ENCODE results near the gene LAMA2.

Gene LAMA2

GRCh38 chr6:129287231-129288177, 404.6 kb downstream of the LAMA2 start:
- H3K79me2 ChIP-seq (ENCODE audit: low read length) = no peaks in the 10 kb centered on the region
- peaks cover 8% of the 10 kb centered on the region for H3K4me1 ChIP-seq (ENCODE audit: low read length)
- H4K20me1 ChIP-seq (ENCODE audit: insufficient read depth, low read length) = no peaks in the 10 kb centered on the region
- TF ChIP-seq EZH2phosphoT487 (IDR thresholded peaks at IDR 0.05; ENCODE audit: low read depth) (no peak), CTCF (IDR thresholded peaks at IDR 0.05; ENCODE audit: low read depth, low read length) (no peak)
- H2AFZ ChIP-seq (ENCODE audit: low read depth, low read length) = no peak overlapping the region
- H3K9ac ChIP-seq (ENCODE audit: low read length) = no peak overlapping the region
- no peaks in the 10 kb centered on the region for H3K27me3 ChIP-seq (ENCODE audit: low read depth, low read length)
- no peaks in the 10 kb centered on the region for H3K9me3 ChIP-seq (ENCODE audit: insufficient read depth, low read length)
- no peak overlapping the region for H3K4me2 ChIP-seq (ENCODE audit: low read length)
- no peak overlapping the region for H3K27ac ChIP-seq (ENCODE audit: low read length)
- no peak overlapping the region for H3K4me3 ChIP-seq (ENCODE audit: low read length)
- H3K36me3 ChIP-seq (replicated peaks; ENCODE audit: low read depth, low read length) = no peaks in the 10 kb centered on the region

- Histone ChIP-seq H3K27ac (ENCODE audit: low read length) (no peak overlapping the region), H3K27me3 (ENCODE audit: low read depth, low read length) (no peaks in the 10 kb centered on the region), H3K36me3 (replicated peaks; ENCODE audit: low read depth, low read length) (no peaks in the 10 kb centered on the region), H3K9ac (ENCODE audit: low read length) (no peak overlapping the region), H3K4me1 (ENCODE audit: low read length) (peaks cover 8% of the 10 kb centered on the region), H3K4me2 (ENCODE audit: low read length) (no peak overlapping the region), H3K9me3 (ENCODE audit: insufficient read depth, low read length) (no peaks in the 10 kb centered on the region), H3K4me3 (ENCODE audit: low read length) (no peak overlapping the region), H3K79me2 (ENCODE audit: low read length) (no peaks in the 10 kb centered on the region), H4K20me1 (ENCODE audit: insufficient read depth, low read length) (no peaks in the 10 kb centered on the region), H2AFZ (ENCODE audit: low read depth, low read length) (no peak overlapping the region)
- no peak for TF ChIP-seq EZH2phosphoT487 (IDR thresholded peaks at IDR 0.05; ENCODE audit: low read depth)
- TF ChIP-seq CTCF (IDR thresholded peaks at IDR 0.05; ENCODE audit: low read depth, low read length) = no peak
These were observed 406.5 kb downstream of the LAMA2 start for GRCh38 chr6:129289442-129289841.

- Histone ChIP-seq H3K9me3 (ENCODE audit: insufficient read depth, low read length) (no peaks in the 10 kb centered on the region), H3K4me1 (ENCODE audit: low read length) (peaks cover 8% of the 10 kb centered on the region), H3K36me3 (replicated peaks; ENCODE audit: low read depth, low read length) (no peaks in the 10 kb centered on the region), H3K27me3 (ENCODE audit: low read depth, low read length) (no peaks in the 10 kb centered on the region), H3K9ac (ENCODE audit: low read length) (no peak overlapping the region), H3K4me2 (ENCODE audit: low read length) (no peak overlapping the region), H3K79me2 (ENCODE audit: low read length) (no peaks in the 10 kb centered on the region), H3K27ac (ENCODE audit: low read length) (no peak overlapping the region), H3K4me3 (ENCODE audit: low read length) (no peak overlapping the region), H4K20me1 (ENCODE audit: insufficient read depth, low read length) (no peaks in the 10 kb centered on the region), H2AFZ (ENCODE audit: low read depth, low read length) (no peak overlapping the region)
- no peak for TF ChIP-seq CTCF (IDR thresholded peaks at IDR 0.05; ENCODE audit: low read depth, low read length)
- TF ChIP-seq EZH2phosphoT487 (IDR thresholded peaks at IDR 0.05; ENCODE audit: low read depth) = no peak
These were observed 409.9 kb downstream of the LAMA2 start for GRCh38 chr6:129292836-129293235.

GRCh38 chr6:129297592-129297991, 414.7 kb downstream of the LAMA2 start:
- Histone ChIP-seq H4K20me1 (ENCODE audit: insufficient read depth, low read length) (no peaks in the 10 kb centered on the region), H3K9ac (ENCODE audit: low read length) (no peak overlapping the region), H3K4me2 (ENCODE audit: low read length) (no peak overlapping the region), H3K36me3 (replicated peaks; ENCODE audit: low read depth, low read length) (no peaks in the 10 kb centered on the region), H3K4me3 (ENCODE audit: low read length) (no peak overlapping the region), H3K79me2 (ENCODE audit: low read length) (no peaks in the 10 kb centered on the region), H3K27ac (ENCODE audit: low read length) (no peak overlapping the region), H3K27me3 (ENCODE audit: low read depth, low read length) (no peaks in the 10 kb centered on the region), H2AFZ (ENCODE audit: low read depth, low read length) (no peak overlapping the region), H3K9me3 (ENCODE audit: insufficient read depth, low read length) (no peaks in the 10 kb centered on the region), H3K4me1 (ENCODE audit: low read length) (no peaks in the 10 kb centered on the region)
- no peak for TF ChIP-seq CTCF (IDR thresholded peaks at IDR 0.05; ENCODE audit: low read depth, low read length)
- no peak for TF ChIP-seq EZH2phosphoT487 (IDR thresholded peaks at IDR 0.05; ENCODE audit: low read depth)
